WTC11 (cell line): ENCODE measurements around the gene RAMP1.

Source experiments
- FOXP1 ChIP-seq: sonication (generic); formaldehyde crosslinking; IDR thresholded peaks from 2 replicates; pipeline ENCODE4 v1.8.0; 2022; ENCODE audit warnings: missing genetic modification reagents, mild to moderate bottlenecking, moderate library complexity, borderline replicate concordance
- GRHL2 ChIP-seq: fragments of 250-450 bp; sonication (Bioruptor Pico); IDR thresholded peaks from 2 replicates; pipeline ENCODE4 v1.8.0; 2022; ENCODE audit warnings: mild to moderate bottlenecking, moderate library complexity; ENCODE audit not compliant: insufficient replicate concordance, severe bottlenecking
- NR1H2 ChIP-seq: sonication (generic); formaldehyde crosslinking; IDR thresholded peaks from 2 replicates; pipeline ENCODE4 v1.9.0; 2021; ENCODE audit warnings: mild to moderate bottlenecking, moderate library complexity, missing genetic modification reagents
- RELA ChIP-seq: sonication (generic); formaldehyde crosslinking; IDR thresholded peaks from 2 replicates; pipeline ENCODE4 v1.8.1; 2022; ENCODE audit warnings: missing genetic modification reagents, mild to moderate bottlenecking, borderline replicate concordance
- USF2 ChIP-seq: sonication (generic); formaldehyde crosslinking; IDR thresholded peaks from 2 replicates; pipeline ENCODE4 v1.8.1; 2023; ENCODE audit warnings: mild to moderate bottlenecking, missing genetic modification reagents, moderate library complexity
- TF ChIP-seq, protein P1 (sequence below): fragments of 200-600 bp; IDR thresholded peaks from 2 replicates; pipeline ENCODE4 v1.8.0; 2022; ENCODE audit warnings: antibody characterized with exemption

- TF ChIP-seq GRHL2 (CRISPR knock-in tag) (no peak), FOXP1 (no peak), NR1H2 (CRISPR knock-in tag) (no peak), RELA (no peak), USF2 (CRISPR knock-in tag) (no peak)
- TF ChIP-seq, protein P1, sequence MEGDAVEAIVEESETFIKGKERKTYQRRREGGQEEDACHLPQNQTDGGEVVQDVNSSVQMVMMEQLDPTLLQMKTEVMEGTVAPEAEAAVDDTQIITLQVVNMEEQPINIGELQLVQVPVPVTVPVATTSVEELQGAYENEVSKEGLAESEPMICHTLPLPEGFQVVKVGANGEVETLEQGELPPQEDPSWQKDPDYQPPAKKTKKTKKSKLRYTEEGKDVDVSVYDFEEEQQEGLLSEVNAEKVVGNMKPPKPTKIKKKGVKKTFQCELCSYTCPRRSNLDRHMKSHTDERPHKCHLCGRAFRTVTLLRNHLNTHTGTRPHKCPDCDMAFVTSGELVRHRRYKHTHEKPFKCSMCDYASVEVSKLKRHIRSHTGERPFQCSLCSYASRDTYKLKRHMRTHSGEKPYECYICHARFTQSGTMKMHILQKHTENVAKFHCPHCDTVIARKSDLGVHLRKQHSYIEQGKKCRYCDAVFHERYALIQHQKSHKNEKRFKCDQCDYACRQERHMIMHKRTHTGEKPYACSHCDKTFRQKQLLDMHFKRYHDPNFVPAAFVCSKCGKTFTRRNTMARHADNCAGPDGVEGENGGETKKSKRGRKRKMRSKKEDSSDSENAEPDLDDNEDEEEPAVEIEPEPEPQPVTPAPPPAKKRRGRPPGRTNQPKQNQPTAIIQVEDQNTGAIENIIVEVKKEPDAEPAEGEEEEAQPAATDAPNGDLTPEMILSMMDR: no peak
Observed at GRCh38 chr2:237931205-237931721, 71.8 kb downstream of the RAMP1 start.
